GM06990 (cell line): Measurements from ENCODE around the gene KRT7.

Experiments
- DNase-seq: peaks from one replicate; pipeline ENCODE4 v3.0.0-alpha.2; 2011; ENCODE audit not compliant: insufficient read length; ENCODE audit errors: extremely low read depth
- H3K27me3 ChIP-seq: replicated peaks from 2 replicates; pipeline ENCODE4 v1.6.0; 2011; ENCODE audit warnings: low read length; ENCODE audit not compliant: control insufficient read depth, insufficient read depth
- H3K36me3 ChIP-seq: 2 replicates; pipeline ENCODE4 v1.5.1; 2011; ENCODE audit warnings: low read length; ENCODE audit not compliant: control insufficient read depth, insufficient read depth
- H3K4me3 ChIP-seq: replicated peaks from 2 replicates; pipeline ENCODE4 v1.5.1; 2011; ENCODE audit warnings: low read depth, mild to moderate bottlenecking, control low read depth, low read length
- CTCF ChIP-seq: IDR thresholded peaks from 2 replicates; pipeline ENCODE4 v1.5.1; 2011; ENCODE audit warnings: low read length, control low read depth, mild to moderate bottlenecking, inconsistent platforms; ENCODE audit not compliant: insufficient read depth, poor library complexity, severe bottlenecking

The KRT7 gene

GRCh38 chr12:52252728-52253343 is 19.8 kb downstream of the KRT7 start:
- DNase-seq: no peak
- TF ChIP-seq CTCF: no peak
- Histone ChIP-seq H3K36me3 (no peaks in the 10 kb centered on the region; the same call in 1 of the 2 replicates), H3K27me3 (no peaks in the 10 kb centered on the region), H3K4me3 (no peak overlapping the region)

- no peak for DNase-seq
- TF ChIP-seq CTCF: no peak
- Histone ChIP-seq H3K36me3 (no peaks in the 10 kb centered on the region; the same call in 1 of the 2 replicates), H3K27me3 (no peaks in the 10 kb centered on the region), H3K4me3 (no peak overlapping the region)
Measured at GRCh38 chr12:52253391-52254179, 20.5 kb downstream of the KRT7 start.

DNA sequence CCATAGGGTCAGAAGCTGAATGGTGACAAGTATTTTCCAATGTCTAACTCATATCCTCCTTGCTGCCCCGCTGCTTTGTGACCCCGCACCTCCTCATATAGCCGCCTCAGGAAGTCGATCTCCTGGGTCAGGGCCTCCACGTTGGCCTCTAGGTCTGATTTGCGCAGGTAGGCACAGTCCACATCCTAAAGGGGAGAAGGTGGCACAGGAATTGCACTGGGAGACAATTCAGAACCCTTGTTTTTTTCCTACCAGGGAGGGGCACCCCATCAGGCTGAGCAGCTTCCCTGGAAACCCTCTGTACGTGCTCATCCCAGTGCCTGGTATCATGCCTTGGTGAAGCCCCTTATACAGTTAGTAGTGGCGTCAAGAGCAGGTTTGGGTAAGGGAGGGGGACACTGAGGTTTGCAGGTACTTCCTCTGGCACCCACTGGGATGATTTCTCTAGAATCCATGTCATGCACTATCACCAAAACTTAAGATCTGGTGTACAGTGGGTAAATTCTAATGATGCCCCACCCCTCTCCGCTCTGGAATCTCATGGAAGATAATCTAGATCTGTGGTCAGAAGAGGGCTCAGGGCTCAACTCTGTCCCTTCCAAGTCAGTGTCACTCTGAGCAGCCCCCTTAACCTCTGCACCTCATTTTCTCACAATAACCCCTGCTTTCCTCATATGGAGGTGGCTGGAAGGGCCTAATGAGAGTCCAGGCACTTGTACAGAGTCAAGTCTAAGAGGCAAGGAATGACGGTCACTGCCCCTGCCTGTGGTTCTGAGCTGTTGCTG is 21.3 kb downstream of the KRT7 start:
- Histone ChIP-seq H3K4me3 (no peak overlapping the region), H3K27me3 (no peaks in the 10 kb centered on the region), H3K36me3 (no peaks in the 10 kb centered on the region)
- TF ChIP-seq CTCF: no peak
- DNase-seq: no peak

GRCh38 chr12:52254965-52255751 is 22.1 kb downstream of the KRT7 start:
- TF ChIP-seq CTCF: no peak
- DNase-seq: no peak
- Histone ChIP-seq H3K4me3 (no peak overlapping the region), H3K36me3 (no peaks in the 10 kb centered on the region), H3K27me3 (no peaks in the 10 kb centered on the region)

- H3K36me3 ChIP-seq: no peaks in the 10 kb centered on the region
- no peak overlapping the region for H3K4me3 ChIP-seq
- no peak for DNase-seq
- no peaks in the 10 kb centered on the region for H3K27me3 ChIP-seq
- no peak for TF ChIP-seq CTCF
Measured at GRCh38 chr12:52255926-52256583, 23.0 kb downstream of the KRT7 start.
